K562 (cell line): ENCODE measurements around the gene UCN. TPM values are rescaled to one million over a fixed set of nuclear protein-coding genes. Genes with fewer than 3 reads are reported as not detected.
A peak's percentile ranks its signal among the peaks of the same experiment; 100 is the strongest.

Experiments used
- BCOR ChIP-seq: fragments of 450-650 bp; IDR thresholded peaks from 2 replicates; pipeline ENCODE4 v1.6.1; 2016
- ELF1 ChIP-seq: fragments of 200-800 bp; sonication (Bioruptor generic); IDR thresholded peaks from 2 replicates; pipeline ENCODE4 v1.6.1; 2016; ENCODE audit warnings: missing genetic modification characterization, missing compliant biosample characterization
- ETS2 ChIP-seq: IDR thresholded peaks from 2 replicates; pipeline ENCODE4 v1.6.1; 2016; ENCODE audit warnings: borderline replicate concordance, missing genetic modification characterization, mild to moderate bottlenecking, moderate library complexity, missing compliant biosample characterization; ENCODE audit not compliant: poor library complexity, severe bottlenecking
- JUND ChIP-seq, 2 experiments: IDR thresholded peaks; 2 replicates in 1 of 2; 3 replicates in 1 of 2; pipeline ENCODE4 v1.6.1; 2011; ENCODE audit warnings: borderline replicate concordance in 2 of 2, low read depth in 2 of 2, low read length in 2 of 2, improper control_type of control experiment in 1 of 2, missing biosample characterization in 1 of 2, missing genetic modification characterization in 1 of 2, missing genetic modification reagents in 1 of 2
- MCM2 ChIP-seq: fragments of 450-650 bp; IDR thresholded peaks from 2 replicates; pipeline ENCODE4 v1.6.1; 2017; ENCODE audit warnings: low read depth, mild to moderate bottlenecking
- MCM3 ChIP-seq: fragments of 450-650 bp; IDR thresholded peaks from 2 replicates; pipeline ENCODE4 v1.6.1; 2016
- MIER1 ChIP-seq: fragments of 450-650 bp; IDR thresholded peaks from 2 replicates; pipeline ENCODE4 v1.6.1; 2016; ENCODE audit warnings: antibody characterized with exemption, mild to moderate bottlenecking, low read depth
- MYC ChIP-seq, 2 experiments: fragments of 250-450 bp in 1 of 2; sonication (Bioruptor Pico) in 1 of 2; IDR thresholded peaks; 2 replicates each; pipeline versions ENCODE4 v1.5.1 to v1.6.1; 2012 to 2021; ENCODE audit warnings: low read depth in 2 of 2, borderline replicate concordance in 1 of 2, improper control_type of control experiment in 1 of 2, low read length in 1 of 2, mild to moderate bottlenecking in 1 of 2, moderate library complexity in 1 of 2
- NKRF ChIP-seq: fragments of 450-650 bp; IDR thresholded peaks from 2 replicates; pipeline ENCODE4 v1.6.1; 2016; ENCODE audit warnings: borderline replicate concordance
- PHF20 ChIP-seq: fragments of 450-650 bp; IDR thresholded peaks from 2 replicates; pipeline ENCODE4 v1.6.1; 2018; ENCODE audit not compliant: partially characterized antibody
- SRSF1 ChIP-seq: fragments of 200-400 bp; formaldehyde crosslinking; IDR thresholded peaks from 2 replicates; pipeline ENCODE4 v1.6.1; 2017; ENCODE audit warnings: mild to moderate bottlenecking, low read depth, low read length, moderate library complexity
- SRSF9 ChIP-seq: fragments of 200-400 bp; formaldehyde crosslinking; IDR thresholded peaks from 2 replicates; pipeline ENCODE4 v1.6.1; 2017; ENCODE audit warnings: low read depth, low read length, borderline replicate concordance
- ZNF24 ChIP-seq: fragments of 450-650 bp; IDR thresholded peaks from 2 replicates; pipeline ENCODE4 v1.6.1; 2016
- ZNF584 ChIP-seq: fragments of 200-800 bp; sonication (Bioruptor generic); IDR thresholded peaks from 2 replicates; pipeline ENCODE4 v1.6.1; 2016; ENCODE audit warnings: low read depth, mild to moderate bottlenecking, missing genetic modification characterization, missing compliant biosample characterization
- ZNF655 ChIP-seq: fragments of 250-450 bp; sonication (Bioruptor Pico); IDR thresholded peaks from 2 replicates; pipeline ENCODE4 v1.5.0; 2021
- polyA plus RNA-seq, 8 experiments: library from polyadenylated mRNA; depleted of rRNA in 4 of 8; stranded (reverse) in 5 of 8; unstranded in 3 of 8; fragments of >200 nt; fragmentation: Nextera tagmentation in 2 of 8; fragmentation: Illumina TruSeq in 1 of 8; extraction: Ambion mirVana in 2 of 8; extraction: Trizol in 1 of 8; gene quantifications; 2 replicates each; pipeline versions ENCODE4 v1.2.1 to v1.2.3, GENCODE V29; 2011 to 2014; ENCODE audit warnings: inconsistent platforms in 1 of 8, missing spikeins in 1 of 8
- total RNA-seq, 7 experiments: library from RNA; depleted of rRNA in 6 of 7; stranded (reverse); fragments of >200 nt in 6 of 7; fragmentation: Illumina TruSeq in 2 of 7; extraction: Trizol in 2 of 7; gene quantifications; 2 replicates each; pipeline versions ENCODE4 v1.2.1 to v1.2.3, GENCODE V29; 2011 to 2021; ENCODE audit warnings: low replicate concordance in 1 of 7
- TF ChIP-seq, protein P1 (sequence below): fragments of 450-650 bp; formaldehyde crosslinking; IDR thresholded peaks from 2 replicates; pipeline ENCODE4 v1.4.0; 2020; ENCODE audit warnings: mild to moderate bottlenecking, moderate library complexity
- TF ChIP-seq, protein P2 (sequence below): fragments of 250-450 bp; sonication (Bioruptor Pico); IDR thresholded peaks from 2 replicates; pipeline ENCODE4 v1.4.0; 2020; ENCODE audit warnings: mild to moderate bottlenecking, moderate library complexity

Gene UCN
- total and polyA plus RNA-seq, 9 of the 15 experiments (the other 6 are each of a cell fraction or from before 2014, with no cell fraction given), result 0.10 to 2.7 (median 0.43) TPM

DNA sequence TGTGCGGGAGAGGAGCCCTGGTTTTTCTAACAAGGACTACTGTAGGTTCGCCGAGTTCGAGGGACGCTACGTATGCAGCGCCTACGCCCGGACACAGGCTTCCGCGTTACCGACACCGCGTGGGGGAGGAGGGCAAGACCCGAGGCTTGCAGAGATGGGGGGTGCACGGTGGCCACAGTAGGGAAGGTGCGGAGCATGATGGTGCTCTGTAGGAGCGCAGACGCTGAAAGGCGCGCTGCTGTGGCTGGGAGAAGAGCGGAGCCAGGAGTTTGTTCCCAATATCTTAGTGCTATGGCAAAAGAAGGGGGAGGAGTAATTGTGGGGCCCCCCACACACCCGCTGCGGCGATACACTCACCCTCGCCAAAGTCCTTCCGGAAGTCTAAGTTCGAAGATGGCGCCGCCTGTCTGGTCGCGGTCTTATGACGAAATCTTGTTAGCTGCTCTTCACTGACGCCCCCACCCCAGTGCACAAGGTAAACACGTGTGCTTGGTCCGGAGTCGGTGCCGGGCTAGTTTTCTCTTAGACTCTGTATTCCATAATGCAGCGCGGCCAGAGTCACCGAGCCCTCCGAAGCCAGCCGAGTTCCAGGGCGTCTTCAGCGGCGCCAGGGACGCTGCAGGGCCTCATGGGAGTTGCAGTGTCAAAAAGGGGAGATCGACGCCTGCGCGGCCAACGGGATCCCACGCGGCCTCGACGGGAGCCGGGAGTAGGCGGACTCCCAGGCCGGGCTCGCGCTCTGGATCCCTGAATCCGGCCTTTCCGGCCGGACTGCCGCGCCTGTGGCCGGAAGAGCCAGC is 48.3 kb upstream of the UCN start, which contains the start of gene GTF3C2 (continued):
- TF ChIP-seq NKRF (peak; percentile 70; the same call in 1 of the 2 replicates), BCOR (0 out of 2 replicates have a peak, but pooled peaks have one; percentile 33), JUND (IDR thresholded peaks at IDR 0.05; ENCODE audit: borderline replicate concordance, low read depth, low read length) (no peak), JUND (tag; IDR thresholded peaks at IDR 0.05; ENCODE audit: borderline replicate concordance, low read depth, low read length) (0 out of 3 replicates have a peak, but pooled peaks have one; percentile 13), ELF1 (peak; percentile 91), ZNF24 (peak; percentile 8; the same call in 1 of the 2 replicates), SRSF1 (no peak), MCM3 (no peak), PHF20 (peak; percentile 92), MIER1 (no peak), SRSF9 (no peak), MYC (IDR thresholded peaks at IDR 0.05; ENCODE audit: low read depth, low read length) (peak; percentile 98), MYC (CRISPR knock-in tag; IDR thresholded peaks at IDR 0.05; ENCODE audit: borderline replicate concordance, low read depth) (peak; percentile 81; the same call in 1 of the 2 replicates), ZNF584 (CRISPR knock-in tag) (no peak), MCM2 (no peak), ETS2 (no peak), ZNF655 (CRISPR knock-in tag) (no peak)
- TF ChIP-seq, protein P1, sequence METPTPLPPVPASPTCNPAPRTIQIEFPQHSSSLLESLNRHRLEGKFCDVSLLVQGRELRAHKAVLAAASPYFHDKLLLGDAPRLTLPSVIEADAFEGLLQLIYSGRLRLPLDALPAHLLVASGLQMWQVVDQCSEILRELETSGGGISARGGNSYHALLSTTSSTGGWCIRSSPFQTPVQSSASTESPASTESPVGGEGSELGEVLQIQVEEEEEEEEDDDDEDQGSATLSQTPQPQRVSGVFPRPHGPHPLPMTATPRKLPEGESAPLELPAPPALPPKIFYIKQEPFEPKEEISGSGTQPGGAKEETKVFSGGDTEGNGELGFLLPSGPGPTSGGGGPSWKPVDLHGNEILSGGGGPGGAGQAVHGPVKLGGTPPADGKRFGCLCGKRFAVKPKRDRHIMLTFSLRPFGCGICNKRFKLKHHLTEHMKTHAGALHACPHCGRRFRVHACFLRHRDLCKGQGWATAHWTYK (CRISPR knock-in tag), result no peak
- TF ChIP-seq, protein P2, sequence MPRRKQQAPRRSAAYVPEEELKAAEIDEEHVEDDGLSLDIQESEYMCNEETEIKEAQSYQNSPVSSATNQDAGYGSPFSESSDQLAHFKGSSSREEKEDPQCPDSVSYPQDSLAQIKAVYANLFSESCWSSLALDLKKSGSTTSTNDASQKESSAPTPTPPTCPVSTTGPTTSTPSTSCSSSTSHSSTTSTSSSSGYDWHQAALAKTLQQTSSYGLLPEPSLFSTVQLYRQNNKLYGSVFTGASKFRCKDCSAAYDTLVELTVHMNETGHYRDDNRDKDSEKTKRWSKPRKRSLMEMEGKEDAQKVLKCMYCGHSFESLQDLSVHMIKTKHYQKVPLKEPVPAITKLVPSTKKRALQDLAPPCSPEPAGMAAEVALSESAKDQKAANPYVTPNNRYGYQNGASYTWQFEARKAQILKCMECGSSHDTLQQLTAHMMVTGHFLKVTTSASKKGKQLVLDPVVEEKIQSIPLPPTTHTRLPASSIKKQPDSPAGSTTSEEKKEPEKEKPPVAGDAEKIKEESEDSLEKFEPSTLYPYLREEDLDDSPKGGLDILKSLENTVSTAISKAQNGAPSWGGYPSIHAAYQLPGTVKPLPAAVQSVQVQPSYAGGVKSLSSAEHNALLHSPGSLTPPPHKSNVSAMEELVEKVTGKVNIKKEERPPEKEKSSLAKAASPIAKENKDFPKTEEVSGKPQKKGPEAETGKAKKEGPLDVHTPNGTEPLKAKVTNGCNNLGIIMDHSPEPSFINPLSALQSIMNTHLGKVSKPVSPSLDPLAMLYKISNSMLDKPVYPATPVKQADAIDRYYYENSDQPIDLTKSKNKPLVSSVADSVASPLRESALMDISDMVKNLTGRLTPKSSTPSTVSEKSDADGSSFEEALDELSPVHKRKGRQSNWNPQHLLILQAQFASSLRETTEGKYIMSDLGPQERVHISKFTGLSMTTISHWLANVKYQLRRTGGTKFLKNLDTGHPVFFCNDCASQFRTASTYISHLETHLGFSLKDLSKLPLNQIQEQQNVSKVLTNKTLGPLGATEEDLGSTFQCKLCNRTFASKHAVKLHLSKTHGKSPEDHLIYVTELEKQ, result no peak
